RPMI7951 (cell line): ENCODE measurements around the gene TBC1D1. TPM values are rescaled to one million over a fixed set of nuclear protein-coding genes. Genes with fewer than 3 reads are reported as not detected.

Experiments
- DNase-seq: peaks from one replicate; pipeline ENCODE4 v3.0.0-alpha.2; 2012; ENCODE audit warnings: low read depth
- total RNA-seq: library from RNA; depleted of rRNA; stranded (reverse); fragments of >200 nt; shearing (Covaris generic); gene quantifications from 2 replicates; pipeline ENCODE4 v1.2.3, GENCODE V29; 2014

Gene TBC1D1
- total RNA-seq, 1 experiment from 2014 or later, result 68.2 TPM

- DNase-seq, result no peak
These were observed 99.9 kb downstream of the TBC1D1 start for GRCh38 chr4:37990731-37991245.

- DNase-seq, result no peak
These were observed 100.9 kb downstream of the TBC1D1 start for GRCh38 chr4:37991623-37992410.

- DNase-seq, result no peak
These were observed 102.9 kb downstream of the TBC1D1 start for GRCh38 chr4:37993806-37994205.

GRCh38 chr4:37994569-37994968 is 103.7 kb downstream of the TBC1D1 start:
- DNase-seq, result no peak

GRCh38 chr4:37995299-37995821 is 104.5 kb downstream of the TBC1D1 start:
- DNase-seq, result no peak

- DNase-seq, result no peak
These were observed 105.3 kb downstream of the TBC1D1 start for GRCh38 chr4:37995981-37996775.

DNA sequence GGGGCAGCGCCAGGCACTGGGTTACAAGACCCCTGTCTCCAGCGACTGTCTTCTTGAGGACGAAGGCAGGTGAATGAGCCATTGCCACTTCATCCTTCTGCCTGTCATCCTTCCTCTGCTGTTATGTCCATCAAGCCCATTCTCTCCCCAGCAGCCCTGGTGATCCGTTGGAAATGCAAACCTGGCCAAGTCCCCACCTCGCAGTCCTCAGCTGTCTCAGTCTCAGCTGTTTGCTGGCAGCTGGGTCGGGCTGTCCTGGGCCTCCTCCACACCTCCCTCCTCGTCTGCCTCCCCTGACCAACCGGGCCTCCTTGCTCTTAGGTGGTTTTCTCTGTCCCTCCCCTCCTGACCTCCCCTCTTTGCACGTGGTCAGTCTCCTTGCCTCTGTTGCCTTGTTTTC is 107.3 kb downstream of the TBC1D1 start:
- no peak for DNase-seq

GRCh38 chr4:37999000-37999716 is 108.3 kb downstream of the TBC1D1 start:
- DNase-seq, result no peak

GRCh38 chr4:37999965-38000364 is 109.1 kb downstream of the TBC1D1 start:
- DNase-seq, result no peak

DNA sequence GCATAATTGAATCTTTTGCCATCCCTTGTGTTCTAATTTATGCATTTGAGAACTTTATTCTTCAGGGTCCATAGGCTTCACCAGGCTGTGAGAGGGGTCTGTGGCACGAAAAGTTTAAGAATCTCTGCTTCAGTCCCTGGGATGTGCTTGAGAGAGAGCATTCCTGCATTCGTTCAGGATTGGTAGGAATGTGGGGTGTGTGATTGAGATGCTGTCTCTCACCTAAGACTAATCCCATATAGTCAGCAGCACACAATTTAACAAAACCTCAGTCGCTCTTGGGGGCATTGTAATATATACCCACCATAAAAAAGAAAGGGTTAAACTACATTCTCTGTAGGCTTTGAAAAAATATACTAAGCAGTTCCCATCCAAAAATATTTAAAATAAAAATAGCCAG is 111.0 kb downstream of the TBC1D1 start:
- no peak for DNase-seq

DNA sequence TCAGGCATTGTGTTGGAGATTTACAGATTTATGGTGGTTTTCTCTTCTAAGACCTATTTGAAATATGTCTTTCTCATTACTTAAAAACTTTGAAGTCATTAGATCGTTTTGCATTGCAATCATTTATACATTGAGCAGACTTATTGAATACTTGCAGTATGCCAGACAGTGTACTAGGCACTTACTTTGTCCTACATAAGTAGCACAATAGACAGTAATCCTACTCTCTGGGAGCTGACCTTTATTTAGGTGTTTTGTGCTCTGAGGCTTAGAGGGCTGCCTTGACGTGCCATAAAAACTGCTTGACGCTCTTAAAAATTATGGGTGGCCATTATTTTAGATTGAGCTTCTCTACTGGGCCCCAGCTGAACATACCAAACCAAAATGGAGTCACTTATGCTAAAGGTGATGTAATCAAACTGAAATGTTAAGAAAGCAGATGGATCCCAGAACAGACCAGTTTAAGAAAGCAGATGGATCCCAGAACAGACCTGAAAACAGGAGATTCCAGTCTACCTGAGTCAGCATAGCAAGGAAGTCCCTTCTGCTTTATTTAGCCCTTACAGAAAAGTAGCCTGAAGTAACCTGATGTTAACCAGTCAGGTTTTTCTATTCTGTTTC is 111.7 kb downstream of the TBC1D1 start:
- DNase-seq, result no peak

DNA sequence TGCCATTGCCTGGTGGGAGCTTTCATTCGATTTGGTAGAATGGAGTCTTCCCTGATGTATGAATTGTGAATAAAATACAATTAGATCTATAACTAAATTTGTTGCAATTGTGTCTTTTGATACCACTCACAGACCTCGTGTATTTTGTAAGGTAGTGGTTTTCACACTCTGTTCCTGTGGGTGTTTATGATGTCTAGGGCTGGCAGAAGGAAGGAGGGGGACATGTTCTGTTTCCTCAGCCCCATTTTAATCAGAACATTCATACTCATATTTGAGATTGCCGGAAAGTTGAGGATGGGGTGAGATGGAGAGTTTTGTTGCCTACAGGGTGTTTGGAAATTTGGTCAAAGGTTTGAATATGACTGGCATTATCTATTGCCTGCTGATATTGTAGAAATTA is 112.2 kb downstream of the TBC1D1 start:
- no peak for DNase-seq

DNA sequence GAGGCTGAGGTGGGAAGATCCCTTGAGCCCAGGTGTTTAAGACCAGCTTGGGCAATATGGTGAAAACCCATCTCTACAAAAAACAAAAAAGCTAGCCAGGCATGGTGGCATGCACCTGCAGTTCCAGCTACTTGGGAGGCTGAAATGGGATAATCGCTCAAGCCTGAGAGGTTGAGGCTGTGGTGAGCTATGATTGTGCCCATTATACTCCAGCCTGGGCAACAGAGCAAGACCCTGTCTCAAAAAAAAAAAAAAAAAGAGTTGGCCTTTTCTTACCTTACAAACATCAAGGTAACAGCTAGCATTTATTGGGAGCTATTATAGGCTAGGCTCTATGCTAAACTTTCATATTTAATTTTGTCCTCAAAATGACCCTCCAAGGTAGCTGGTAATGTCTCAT is 112.7 kb downstream of the TBC1D1 start:
- DNase-seq, result no peak

DNA sequence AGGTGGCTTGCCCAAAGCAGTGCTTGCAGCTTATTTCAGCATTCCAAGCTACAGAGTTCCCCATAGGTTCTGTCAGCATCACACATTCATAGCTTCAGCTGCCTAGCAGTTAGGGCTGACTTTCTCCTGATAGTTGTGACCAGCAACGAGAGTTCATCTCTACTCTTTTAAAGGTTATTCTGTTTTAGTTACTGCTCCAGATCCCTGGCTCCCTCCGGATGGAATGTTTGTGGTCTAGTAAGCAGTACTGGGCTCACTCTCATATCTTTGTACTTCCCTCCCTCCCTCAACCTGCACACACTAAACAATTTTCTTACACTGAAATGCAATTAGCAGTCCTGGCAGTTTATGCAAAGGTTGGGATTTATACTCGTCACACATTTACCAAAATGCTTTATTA is 113.2 kb downstream of the TBC1D1 start:
- DNase-seq, result peak; percentile 4

GRCh38 chr4:38004887-38005286 is 114.0 kb downstream of the TBC1D1 start:
- DNase-seq, result no peak

DNA sequence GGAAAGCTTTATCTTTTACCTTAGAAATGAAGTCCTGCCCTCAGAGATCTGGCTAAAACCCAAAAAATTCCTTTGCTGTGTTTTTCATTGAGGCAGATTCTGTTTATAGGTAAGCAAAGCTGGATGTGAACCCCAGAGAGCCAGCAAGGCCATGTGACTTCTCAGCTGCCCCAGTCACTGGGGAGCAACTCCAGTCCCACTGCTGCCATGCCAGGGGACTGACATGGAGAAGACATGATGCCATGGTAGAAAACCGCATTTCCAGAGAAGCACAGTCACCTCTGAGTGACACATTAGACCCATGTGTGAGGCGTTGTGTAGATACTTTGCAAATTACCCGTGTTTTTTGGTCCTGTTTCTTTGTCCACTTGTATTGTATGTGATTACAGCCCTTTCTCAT is 114.8 kb downstream of the TBC1D1 start:
- no peak for DNase-seq

- DNase-seq, result no peak
These were observed 116.8 kb downstream of the TBC1D1 start for GRCh38 chr4:38007645-38008044.

- DNase-seq, result no peak
These were observed 117.7 kb downstream of the TBC1D1 start for GRCh38 chr4:38008571-38009021.

GRCh38 chr4:38009421-38009820 is 118.5 kb downstream of the TBC1D1 start:
- DNase-seq, result no peak

DNA sequence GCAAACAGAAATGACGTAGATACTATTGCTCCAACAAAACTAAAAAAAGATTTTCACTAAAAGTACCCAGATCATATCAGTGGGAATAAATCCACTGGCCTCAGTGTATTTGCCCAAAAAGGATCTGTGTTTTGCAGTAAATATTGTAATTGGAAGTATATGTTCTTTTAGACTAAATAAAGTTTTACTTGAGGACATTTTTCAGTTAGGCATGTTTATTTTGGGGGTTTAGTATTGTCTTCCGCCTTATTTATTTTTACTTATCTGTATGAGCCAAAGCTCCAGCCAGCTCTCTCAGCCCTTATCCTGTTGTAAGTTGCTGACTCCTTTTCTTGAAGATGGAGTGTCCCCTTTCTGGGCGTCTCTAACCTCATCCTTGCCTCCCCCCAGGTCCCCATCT is 119.1 kb downstream of the TBC1D1 start:
- DNase-seq, result no peak

GRCh38 chr4:38011511-38012162 is 120.8 kb downstream of the TBC1D1 start:
- DNase-seq, result no peak
